GM12878 (cell line): ENCODE data around the gene MMP24. TPM values are rescaled to one million over a fixed set of nuclear protein-coding genes. Genes with fewer than 3 reads are reported as not detected.

Source experiments
- ATAC-seq: fragments of 200-7000 bp; cut with Tn5 transposase; 3 replicates; pipeline ENCODE4 v1.9.1; 2020; ENCODE audit warnings: mild to moderate bottlenecking, moderate library complexity
- BruUV-seq: library from RNA; stranded (reverse); fragments of 400-500 nt; replicated peaks from 2 replicates; lab custom pipeline; 2021; lab: Mats Ljungman, UMichigan
- CTCF ChIA-PET: fragments of 300-600 bp; sonication (Branson Sonifier 250); formaldehyde crosslinking; extraction: SDS; loops from one replicate; lab custom pipeline; 2021; ENCODE audit warnings: inconsistent platforms; lab: Yijun Ruan, JAX
- POLR2A ChIA-PET: fragments of 350-600 bp; formaldehyde crosslinking; extraction: SDS; loops from one replicate; lab custom pipeline; 2021; ENCODE audit warnings: inconsistent platforms; lab: Charles Lee
- RAD21 ChIA-PET: fragments of 300-600 bp; sonication (Branson Sonifier 250); formaldehyde crosslinking; loops from one replicate; lab custom pipeline; 2023; ENCODE audit warnings: antibody characterized with exemption; ENCODE audit not compliant: unreplicated experiment; lab: Charles Lee
- SMC1A ChIA-PET: fragments of 300-600 bp; sonication (Branson Sonifier 250); formaldehyde crosslinking; loops from one replicate; lab custom pipeline; 2023; ENCODE audit not compliant: unreplicated experiment, uncharacterized antibody; lab: Charles Lee
- DNase-seq: peaks from one replicate; pipeline ENCODE4 v3.0.0-alpha.2; 2011; ENCODE audit warnings: low read depth, low spot score
- FAIRE-seq: peaks from 3 replicates; lab custom pipeline; 2011; peaks lifted over from hg19 to GRCh38; lab: Jason Lieb, UNC
- H2AFZ ChIP-seq: 2 replicates; pipeline ENCODE4 v1.6.0; 2011; ENCODE audit warnings: low read depth, low read length, control low read depth; ENCODE audit not compliant: control insufficient read depth
- H3K27ac ChIP-seq: 2 replicates; pipeline ENCODE4 v1.5.1; 2011; ENCODE audit warnings: control low read depth; ENCODE audit not compliant: control insufficient read depth, insufficient read depth
- H3K27me3 ChIP-seq, 2 experiments: replicated peaks in 1 of 2; 2 replicates each; pipeline versions ENCODE4 v1.6.0 to v1.6.1; 2011; ENCODE audit warnings: low read length in 1 of 2; ENCODE audit not compliant: control insufficient read depth in 2 of 2, insufficient read depth in 2 of 2
- H3K36me3 ChIP-seq, 2 experiments: 2 replicates each; pipeline ENCODE4 v1.5.1; 2011; ENCODE audit warnings: low read length in 1 of 2; ENCODE audit not compliant: control insufficient read depth in 2 of 2, insufficient read depth in 2 of 2
- H3K4me1 ChIP-seq: 2 replicates; pipeline ENCODE4 v1.6.1; 2011; ENCODE audit warnings: mild to moderate bottlenecking, low read length, moderate library complexity, mixed read lengths; ENCODE audit not compliant: control insufficient read depth, insufficient read depth
- H3K4me2 ChIP-seq: 2 replicates; pipeline ENCODE4 v1.6.0; 2011; ENCODE audit warnings: control low read depth; ENCODE audit not compliant: control insufficient read depth, insufficient read depth
- H3K4me3 ChIP-seq: fragments of 200-600 bp; sonication (generic); 2 replicates; pipeline ENCODE4 v1.5.1; 2016
- H3K79me2 ChIP-seq: 2 replicates; pipeline ENCODE4 v1.6.0; 2011; ENCODE audit warnings: low read length; ENCODE audit not compliant: control insufficient read depth, insufficient read depth
- H3K9ac ChIP-seq: 2 replicates; pipeline ENCODE4 v1.8.0; 2011; ENCODE audit warnings: low read length, control low read depth, mixed read lengths; ENCODE audit not compliant: control insufficient read depth, insufficient read depth
- H3K9me3 ChIP-seq: replicated peaks from 3 replicates; pipeline ENCODE4 v1.5.1; 2011; ENCODE audit warnings: mild to moderate bottlenecking, low read length; ENCODE audit not compliant: control insufficient read depth, insufficient read depth
- H4K20me1 ChIP-seq: 2 replicates; pipeline ENCODE4 v1.6.0; 2011; ENCODE audit not compliant: control insufficient read depth, insufficient read depth
- CREB1 ChIP-seq: IDR thresholded peaks from 2 replicates; pipeline ENCODE4 v1.6.1; 2012; ENCODE audit warnings: low read depth, mild to moderate bottlenecking, inconsistent platforms
- CREM ChIP-seq: IDR thresholded peaks from 2 replicates; pipeline ENCODE4 v1.6.1; 2014; ENCODE audit warnings: antibody characterized with exemption, low read depth
- FOS ChIP-seq: IDR thresholded peaks from 3 replicates; pipeline ENCODE4 v1.6.1; 2011; ENCODE audit warnings: borderline replicate concordance; ENCODE audit not compliant: insufficient read length; ENCODE audit errors: extremely low read depth
- PRDM15 ChIP-seq: fragments of 450-650 bp; formaldehyde crosslinking; IDR thresholded peaks from 2 replicates; pipeline ENCODE4 v1.4.0; 2020; ENCODE audit warnings: mild to moderate bottlenecking, moderate library complexity
- RAD51 ChIP-seq: fragments of 450-650 bp; IDR thresholded peaks from 2 replicates; pipeline ENCODE4 v1.6.1; 2016; ENCODE audit warnings: moderate library complexity, mild to moderate bottlenecking, inconsistent platforms
- RELA ChIP-seq: fragments of 450-650 bp; IDR thresholded peaks from 2 replicates; pipeline ENCODE4 v1.8.0; 2014; ENCODE audit warnings: borderline replicate concordance; ENCODE audit not compliant: partially characterized antibody
- SPI1 ChIP-seq: IDR thresholded peaks from 2 replicates; pipeline ENCODE4 v1.6.1; 2011; ENCODE audit warnings: low read depth, mild to moderate bottlenecking, low read length, moderate library complexity, borderline replicate concordance; ENCODE audit not compliant: insufficient read depth
- STAT3 ChIP-seq: IDR thresholded peaks from 2 replicates; pipeline ENCODE4 v1.6.1; 2011; ENCODE audit warnings: low read depth, low read length, improper control_type of control experiment
- TARDBP ChIP-seq: IDR thresholded peaks from 2 replicates; pipeline ENCODE4 v1.6.1; 2016; ENCODE audit warnings: borderline replicate concordance
- YY1 ChIP-seq: IDR thresholded peaks from 2 replicates; pipeline ENCODE4 v1.6.1; 2011; ENCODE audit warnings: low read depth, mild to moderate bottlenecking, low read length
- WGBS: methylation state at CpG from one replicate; pipeline ENCODE4 v1.1.6; 2016; ENCODE audit warnings: low lambda C conversion rate; ENCODE audit not compliant: insufficient replicate concordance, insufficient coverage; ENCODE audit errors: missing lambda C conversion rate; 5-methylcytosine and 5-hydroxymethylcytosine counted together
- in situ Hi-C: fragments of 300-500 bp; cut with MboI; formaldehyde crosslinking; loops from 9 replicates; pipeline ENCODE4 v1.14.3; 2018; ENCODE audit warnings: mixed read lengths
- intact Hi-C: fragments of 100-400 bp; cut with micrococcal nuclease; formaldehyde crosslinking; loops from one replicate; pipeline ENCODE4 v1.14.2; 2022; ENCODE audit not compliant: unreplicated experiment
- polyA plus RNA-seq, 11 experiments: library from polyadenylated mRNA; depleted of rRNA in 4 of 11; unstranded in 6 of 11; stranded (reverse) in 5 of 11; fragments of >200 nt; fragmentation: Nextera tagmentation in 4 of 11; fragmentation: Illumina TruSeq in 1 of 11; extraction: Ambion mirVana in 4 of 11; extraction: Trizol in 1 of 11; gene quantifications; 1 replicate in 1 of 11; 2 replicates in 10 of 11; pipeline versions ENCODE4 v1.2.1 to v1.2.3, GENCODE V29; 2011 to 2016; ENCODE audit warnings: inconsistent platforms in 2 of 11, missing spikeins in 2 of 11, low read depth in 1 of 11
- total RNA-seq, 4 experiments: library from RNA; depleted of rRNA in 3 of 4; stranded (reverse); fragments of >200 nt in 3 of 4; fragmentation: Illumina TruSeq in 1 of 4; extraction: Trizol in 1 of 4; gene quantifications; 2 replicates each; pipeline versions ENCODE4 v1.2.1 to v1.2.3, GENCODE V29; 2013 to 2021

The MMP24 gene
- total and polyA plus RNA-seq, 10 of the 15 experiments (the other 5 are each of a cell fraction or from before 2014, with no cell fraction given): 0.01 to 0.11 (median 0.04) TPM; not detected in 5

- SMC1A ChIA-PET: interaction anchor here (0.8 to 1.1 kb wide), 3 partner anchors 29 to 1013 kb away, joined by 3 to 4 read pairs (median 3); no protein-coding TSS in a partner anchor
- WGBS: 80% methylated on average over 4 of the region's 4 CpGs
Observed at GRCh38 chr20:35300469-35301262, 74.2 kb downstream of the MMP24 start.

GRCh38 chr20:35301426-35301825 is 74.9 kb downstream of the MMP24 start:
- H3K79me2 ChIP-seq: no peaks in the 10 kb centered on the region
- H3K4me3 ChIP-seq: no peak overlapping the region
- POLR2A ChIA-PET: no interaction called here
- no peaks in the 10 kb centered on the region for H3K27me3 ChIP-seq
- H3K9ac ChIP-seq: no peak overlapping the region
- FAIRE-seq: no peak
- ATAC-seq: no peak
- intact Hi-C loops: no loop called here
- SMC1A ChIA-PET: interaction anchor here (1.0 kb wide), 1 partner anchor 138 kb away, joined by 4 read pairs; no protein-coding TSS in a partner anchor
- no peak overlapping the region for H2AFZ ChIP-seq
- no TSS peak for BruUV-seq
- H3K9me3 ChIP-seq: no peaks in the 10 kb centered on the region
- H3K4me1 ChIP-seq: peaks cover 3% of the 10 kb centered on the region
- WGBS: 95% methylated on average over 2 of the region's 2 CpGs
- H4K20me1 ChIP-seq: no peaks in the 10 kb centered on the region
- RAD21 ChIA-PET: no interaction called here
- in situ Hi-C loops: loop anchor here (5.0 kb wide), 1 partner anchor 146 kb away; no protein-coding TSS in a partner anchor
- no peak overlapping the region for H3K4me2 ChIP-seq
- H3K27ac ChIP-seq: no peak overlapping the region
- peaks cover 3 to 5% of the 10 kb centered on the region in 2 experiments; a peak in 2 of 4 replicates for H3K36me3 ChIP-seq
- CTCF ChIA-PET: interaction anchor here (0.7 to 7.3 kb wide), 4 partner anchors 18 to 146 kb away, joined by 3 to 81 read pairs (median 24); partner anchors contain the start of gene EIF6
- DNase-seq: no peak
- TF ChIP-seq RAD51: no peak
- TF ChIP-seq TARDBP: no peak
- no peak for TF ChIP-seq SPI1
- TF ChIP-seq FOS: no peak
- no peak for TF ChIP-seq CREM
- TF ChIP-seq PRDM15: no peak
- no peak for TF ChIP-seq RELA
- no peak for TF ChIP-seq YY1
- TF ChIP-seq CREB1: no peak

More at GRCh38 chr20:35300469-35301262, 74.2 kb downstream of the MMP24 start:
- FAIRE-seq (no peak), ATAC-seq (no peak), DNase-seq (no peak)
- ChIA-PET CTCF (interaction anchor here (0.7 to 1.2 kb wide), 5 partner anchors 9 to 147 kb away, joined by 3 read pairs; no protein-coding TSS in a partner anchor), POLR2A (no interaction called here), RAD21 (no interaction called here)
- in situ Hi-C loops (loop anchor here (5.0 kb wide), 1 partner anchor 147 kb away; no protein-coding TSS in a partner anchor), intact Hi-C loops (no loop called here)
- H3K4me2 ChIP-seq: no peak overlapping the region
- H3K4me3 ChIP-seq: no peak overlapping the region
- H3K27ac ChIP-seq: no peak overlapping the region
- H4K20me1 ChIP-seq: no peaks in the 10 kb centered on the region
- TF ChIP-seq STAT3: no peak
- H3K9ac ChIP-seq: no peak overlapping the region
- H3K36me3 ChIP-seq: peaks cover 0 to 5% of the 10 kb centered on the region in 2 experiments; a peak in 1 of 4 replicates
- H3K79me2 ChIP-seq: no peaks in the 10 kb centered on the region
- H3K27me3 ChIP-seq: no peaks in the 10 kb centered on the region
- H2AFZ ChIP-seq: no peak overlapping the region
- H3K9me3 ChIP-seq: no peaks in the 10 kb centered on the region
- no TSS peak for BruUV-seq
- H3K4me1 ChIP-seq: peaks cover 3% of the 10 kb centered on the region
